HG03571 (cell line): ENCODE measurements around the gene TMEM51.

Source experiments
- ATAC-seq: cut with Tn5 transposase; IDR thresholded peaks from one replicate; pipeline ENCODE4 v1.9.1; 2021; ENCODE audit not compliant: unreplicated experiment

The TMEM51 gene

DNA sequence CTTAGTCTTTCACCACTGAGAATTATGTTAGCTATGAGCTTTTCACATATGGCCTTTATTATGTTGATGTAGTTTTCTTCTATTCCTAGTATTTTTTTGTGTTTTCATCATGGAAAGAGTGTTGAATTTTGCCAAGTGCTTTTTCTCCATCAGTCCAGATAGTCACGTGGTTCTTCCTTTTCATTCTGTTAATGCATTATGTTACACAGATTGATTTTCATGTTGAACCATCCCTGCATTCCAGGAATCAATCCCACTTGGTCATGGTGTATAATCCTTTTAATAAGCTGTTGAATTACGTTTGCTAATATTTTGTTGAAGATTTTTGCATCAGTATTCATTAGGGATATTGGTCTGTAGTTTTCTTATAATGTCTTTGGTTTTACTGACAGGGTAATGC lies 111.2 kb downstream of the TMEM51 start:
- no peak for ATAC-seq
